Sigmoid colon (tissue), 4 donors: ENCODE results near the gene ANKRD1.

ENCODE experiments used
- POLR2AphosphoS5 ChIP-seq, 4 donors: sonication (generic); formaldehyde crosslinking; IDR thresholded peaks; one replicate each; pipeline ENCODE4 v1.6.1; 2017; ENCODE audit warnings: antibody characterized with exemption in 4 of 4
- TF ChIP-seq, protein P1 (sequence below), 4 experiments: fragments of 450-650 bp in 3 of 4; fragments of 200-600 bp in 1 of 4; IDR thresholded peaks; one replicate each; pipeline ENCODE4 v1.5.1; 2016 to 2019; ENCODE audit warnings: antibody characterized with exemption in 4 of 4, mild to moderate bottlenecking in 3 of 4, moderate library complexity in 2 of 4

DNA sequence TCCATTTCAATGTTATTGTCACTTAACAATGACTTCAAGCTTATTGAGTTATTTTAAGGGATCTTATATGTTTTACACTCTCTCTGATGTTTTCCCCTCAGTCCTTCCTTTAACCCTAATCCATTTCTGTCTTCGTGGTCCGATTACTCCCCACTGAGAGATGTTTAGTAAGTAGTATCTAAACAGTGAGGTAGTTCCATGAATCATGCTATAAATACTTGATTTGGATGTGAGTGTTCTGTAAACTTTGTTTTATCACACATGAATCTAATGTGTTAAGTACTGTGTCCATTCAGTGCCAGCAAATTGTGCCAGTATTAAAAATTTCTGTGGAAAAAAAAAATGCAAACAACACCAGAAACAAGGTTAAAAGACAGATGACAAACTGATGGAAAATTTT lies 30.5 kb downstream of the ANKRD1 start:
- TF ChIP-seq, protein P1, sequence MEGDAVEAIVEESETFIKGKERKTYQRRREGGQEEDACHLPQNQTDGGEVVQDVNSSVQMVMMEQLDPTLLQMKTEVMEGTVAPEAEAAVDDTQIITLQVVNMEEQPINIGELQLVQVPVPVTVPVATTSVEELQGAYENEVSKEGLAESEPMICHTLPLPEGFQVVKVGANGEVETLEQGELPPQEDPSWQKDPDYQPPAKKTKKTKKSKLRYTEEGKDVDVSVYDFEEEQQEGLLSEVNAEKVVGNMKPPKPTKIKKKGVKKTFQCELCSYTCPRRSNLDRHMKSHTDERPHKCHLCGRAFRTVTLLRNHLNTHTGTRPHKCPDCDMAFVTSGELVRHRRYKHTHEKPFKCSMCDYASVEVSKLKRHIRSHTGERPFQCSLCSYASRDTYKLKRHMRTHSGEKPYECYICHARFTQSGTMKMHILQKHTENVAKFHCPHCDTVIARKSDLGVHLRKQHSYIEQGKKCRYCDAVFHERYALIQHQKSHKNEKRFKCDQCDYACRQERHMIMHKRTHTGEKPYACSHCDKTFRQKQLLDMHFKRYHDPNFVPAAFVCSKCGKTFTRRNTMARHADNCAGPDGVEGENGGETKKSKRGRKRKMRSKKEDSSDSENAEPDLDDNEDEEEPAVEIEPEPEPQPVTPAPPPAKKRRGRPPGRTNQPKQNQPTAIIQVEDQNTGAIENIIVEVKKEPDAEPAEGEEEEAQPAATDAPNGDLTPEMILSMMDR (IDR thresholded peaks at IDR 0.05) = no peak
- no peak for TF ChIP-seq POLR2AphosphoS5 (IDR thresholded peaks at IDR 0.05)
